Right forelimb (tissue), 1 donor: ENCODE data around the gene EML4.
"Not testable (repeated sequence)": the region's sequence is repeated elsewhere in the genome, so short reads cannot be mapped to it uniquely, and the experiment has no call there.

Experiments
- DNase-seq: peaks from one replicate; pipeline ENCODE4 v3.0.0-alpha.2; 2018

EML4 gene, protein sequence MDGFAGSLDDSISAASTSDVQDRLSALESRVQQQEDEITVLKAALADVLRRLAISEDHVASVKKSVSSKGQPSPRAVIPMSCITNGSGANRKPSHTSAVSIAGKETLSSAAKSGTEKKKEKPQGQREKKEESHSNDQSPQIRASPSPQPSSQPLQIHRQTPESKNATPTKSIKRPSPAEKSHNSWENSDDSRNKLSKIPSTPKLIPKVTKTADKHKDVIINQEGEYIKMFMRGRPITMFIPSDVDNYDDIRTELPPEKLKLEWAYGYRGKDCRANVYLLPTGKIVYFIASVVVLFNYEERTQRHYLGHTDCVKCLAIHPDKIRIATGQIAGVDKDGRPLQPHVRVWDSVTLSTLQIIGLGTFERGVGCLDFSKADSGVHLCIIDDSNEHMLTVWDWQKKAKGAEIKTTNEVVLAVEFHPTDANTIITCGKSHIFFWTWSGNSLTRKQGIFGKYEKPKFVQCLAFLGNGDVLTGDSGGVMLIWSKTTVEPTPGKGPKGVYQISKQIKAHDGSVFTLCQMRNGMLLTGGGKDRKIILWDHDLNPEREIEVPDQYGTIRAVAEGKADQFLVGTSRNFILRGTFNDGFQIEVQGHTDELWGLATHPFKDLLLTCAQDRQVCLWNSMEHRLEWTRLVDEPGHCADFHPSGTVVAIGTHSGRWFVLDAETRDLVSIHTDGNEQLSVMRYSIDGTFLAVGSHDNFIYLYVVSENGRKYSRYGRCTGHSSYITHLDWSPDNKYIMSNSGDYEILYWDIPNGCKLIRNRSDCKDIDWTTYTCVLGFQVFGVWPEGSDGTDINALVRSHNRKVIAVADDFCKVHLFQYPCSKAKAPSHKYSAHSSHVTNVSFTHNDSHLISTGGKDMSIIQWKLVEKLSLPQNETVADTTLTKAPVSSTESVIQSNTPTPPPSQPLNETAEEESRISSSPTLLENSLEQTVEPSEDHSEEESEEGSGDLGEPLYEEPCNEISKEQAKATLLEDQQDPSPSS

DNA sequence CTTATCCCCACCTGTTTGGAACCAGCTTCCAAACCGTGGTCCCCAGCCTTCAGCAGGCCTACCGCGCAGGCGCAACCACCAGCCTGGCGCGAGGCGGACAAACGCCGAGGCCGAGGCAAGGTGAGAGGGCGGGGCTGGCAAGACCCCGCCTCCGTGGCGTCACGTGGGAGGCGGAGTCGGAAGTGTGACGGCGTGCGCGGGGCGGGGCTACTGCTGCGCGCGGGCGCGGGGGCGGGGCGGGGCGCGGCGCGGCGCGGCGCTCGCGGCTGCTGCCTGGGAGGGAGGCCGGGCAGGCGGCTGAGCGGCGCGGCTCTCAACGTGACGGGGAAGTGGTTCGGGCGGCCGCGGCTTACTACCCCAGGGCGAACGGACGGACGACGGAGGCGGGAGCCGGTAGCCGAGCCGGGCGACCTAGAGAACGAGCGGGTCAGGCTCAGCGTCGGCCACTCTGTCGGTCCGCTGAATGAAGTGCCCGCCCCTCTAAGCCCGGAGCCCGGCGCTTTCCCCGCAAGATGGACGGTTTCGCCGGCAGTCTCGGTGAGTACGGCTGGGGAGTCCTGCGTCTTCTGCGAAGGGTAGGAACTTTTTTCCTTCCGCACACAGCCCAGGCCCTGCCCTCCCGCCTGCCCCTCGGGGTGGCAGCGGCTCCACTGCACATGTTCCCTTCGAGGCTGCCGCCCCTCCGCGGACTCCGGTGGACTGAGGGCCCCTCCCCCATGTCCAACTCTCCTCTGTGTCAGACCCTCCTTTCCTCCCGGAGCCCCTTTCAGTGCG is at the start of gene EML4:
Gene EML4, plus strand, starts transcription at position 254 of the 774 bp plus-strand sequence. Its CDS starts 259 bp downstream, at position 513.
- DNase-seq, result peak; percentile 97

DNA sequence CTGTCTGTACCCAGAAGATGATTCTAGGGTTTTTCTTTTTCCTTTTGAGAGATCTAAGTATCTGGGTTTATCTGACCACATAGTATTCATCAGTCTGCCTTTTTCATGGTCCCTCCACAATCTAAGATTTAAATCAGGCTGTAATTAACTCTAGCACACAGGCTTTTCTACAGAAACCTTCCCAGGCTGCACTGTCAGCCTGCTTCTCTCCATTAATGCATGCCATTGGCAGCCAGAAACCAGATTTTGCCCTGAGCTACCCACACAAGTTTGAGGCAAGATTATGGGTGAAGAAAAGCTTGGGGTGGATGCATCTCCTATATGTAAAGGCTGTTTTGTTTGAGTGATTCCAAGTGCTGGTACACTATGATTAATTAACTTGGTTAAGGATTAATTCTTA is 45.7 kb upstream of the EML4 start:
- DNase-seq, result no peak

DNA sequence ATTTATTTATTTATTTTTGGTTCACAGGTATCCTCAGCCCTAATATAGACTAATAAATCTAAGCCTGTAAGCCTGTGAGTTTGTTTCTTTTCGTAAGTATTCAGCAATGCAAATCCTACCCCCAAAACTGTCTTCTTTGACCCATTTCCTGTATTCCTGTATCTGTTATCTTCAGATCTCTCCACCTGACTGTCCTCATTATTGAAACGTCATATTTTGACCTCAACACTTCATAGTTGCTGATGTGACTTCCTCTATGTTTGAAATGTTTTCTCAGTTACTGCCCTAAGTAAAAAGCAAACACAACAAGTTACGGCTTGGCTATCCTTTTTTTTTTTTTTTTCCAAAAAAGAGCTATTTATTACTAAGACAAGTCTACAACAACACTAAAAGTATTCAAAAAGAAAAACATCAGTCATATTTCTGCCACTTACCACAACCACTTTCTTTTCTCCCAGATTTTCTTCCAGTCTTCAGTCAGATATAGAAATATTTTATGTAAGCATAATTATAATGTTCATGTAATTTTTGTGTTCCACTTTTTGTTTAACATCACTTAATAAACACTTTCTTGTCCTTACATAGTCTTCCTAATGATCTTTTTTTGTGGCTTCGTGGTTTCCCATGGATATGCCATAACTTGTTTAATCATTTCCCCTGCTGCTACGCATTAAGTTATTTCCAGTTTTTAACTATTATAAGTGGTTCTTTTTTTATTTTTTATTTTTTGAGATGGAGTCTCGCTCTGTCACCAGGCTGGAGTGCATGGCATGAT is 45.0 kb upstream of the EML4 start:
- no peak for DNase-seq

DNA sequence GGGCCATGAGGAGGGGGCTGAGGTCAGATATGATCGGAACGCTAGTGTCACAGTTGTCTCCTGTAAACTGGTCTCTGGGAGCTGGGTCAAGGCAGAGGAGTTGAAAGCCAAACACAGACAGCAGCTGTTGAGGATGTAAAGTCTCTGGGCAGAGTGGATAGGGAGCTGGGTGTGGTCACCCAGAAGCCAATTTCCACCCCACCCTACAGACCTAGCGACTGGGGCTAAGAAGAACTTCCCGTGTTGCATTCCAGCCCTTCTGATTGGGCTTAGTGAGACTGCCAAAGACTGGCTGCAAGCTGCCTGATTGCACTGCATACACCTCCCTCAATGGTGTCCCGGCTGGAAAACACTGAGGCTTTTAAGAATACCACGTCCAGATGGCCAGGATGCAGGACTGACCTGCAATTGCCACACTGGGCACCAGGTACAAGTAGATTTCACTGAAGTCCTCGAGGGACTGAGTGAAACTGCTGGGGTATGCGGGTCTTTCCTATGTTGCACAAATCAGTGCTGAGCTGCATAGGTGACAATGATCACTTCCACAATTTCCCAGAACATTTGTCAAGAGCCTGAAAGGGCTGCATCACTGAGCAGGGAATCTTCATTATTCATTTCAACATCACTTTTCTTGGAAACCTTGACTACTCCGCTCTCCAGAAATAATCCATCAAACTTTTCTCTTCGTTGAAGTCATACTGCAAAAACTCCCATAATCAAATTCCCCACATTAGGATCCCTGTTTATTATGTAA is 43.1 kb upstream of the EML4 start:
- DNase-seq, result peak; percentile 53

DNA sequence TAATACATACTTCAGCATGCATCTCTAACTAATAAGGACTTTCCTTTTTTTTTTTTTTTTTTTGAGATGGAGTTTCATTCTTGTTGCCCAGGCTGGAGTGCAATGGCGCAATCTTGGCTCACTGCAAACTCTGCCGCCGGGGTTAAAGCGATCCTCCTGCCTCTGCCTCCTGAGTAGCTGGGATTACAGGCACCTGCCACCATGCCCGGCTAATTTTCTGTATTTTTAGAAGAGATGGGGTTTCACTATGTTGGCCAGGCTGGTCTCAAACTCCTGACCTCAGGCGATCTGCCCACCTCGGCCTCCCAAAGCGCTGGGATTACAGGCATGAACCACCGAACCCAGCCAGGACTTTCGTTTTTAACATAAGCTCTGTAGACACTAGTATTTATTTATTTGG is 42.3 kb upstream of the EML4 start:
- not testable (repeated sequence) for DNase-seq

DNA sequence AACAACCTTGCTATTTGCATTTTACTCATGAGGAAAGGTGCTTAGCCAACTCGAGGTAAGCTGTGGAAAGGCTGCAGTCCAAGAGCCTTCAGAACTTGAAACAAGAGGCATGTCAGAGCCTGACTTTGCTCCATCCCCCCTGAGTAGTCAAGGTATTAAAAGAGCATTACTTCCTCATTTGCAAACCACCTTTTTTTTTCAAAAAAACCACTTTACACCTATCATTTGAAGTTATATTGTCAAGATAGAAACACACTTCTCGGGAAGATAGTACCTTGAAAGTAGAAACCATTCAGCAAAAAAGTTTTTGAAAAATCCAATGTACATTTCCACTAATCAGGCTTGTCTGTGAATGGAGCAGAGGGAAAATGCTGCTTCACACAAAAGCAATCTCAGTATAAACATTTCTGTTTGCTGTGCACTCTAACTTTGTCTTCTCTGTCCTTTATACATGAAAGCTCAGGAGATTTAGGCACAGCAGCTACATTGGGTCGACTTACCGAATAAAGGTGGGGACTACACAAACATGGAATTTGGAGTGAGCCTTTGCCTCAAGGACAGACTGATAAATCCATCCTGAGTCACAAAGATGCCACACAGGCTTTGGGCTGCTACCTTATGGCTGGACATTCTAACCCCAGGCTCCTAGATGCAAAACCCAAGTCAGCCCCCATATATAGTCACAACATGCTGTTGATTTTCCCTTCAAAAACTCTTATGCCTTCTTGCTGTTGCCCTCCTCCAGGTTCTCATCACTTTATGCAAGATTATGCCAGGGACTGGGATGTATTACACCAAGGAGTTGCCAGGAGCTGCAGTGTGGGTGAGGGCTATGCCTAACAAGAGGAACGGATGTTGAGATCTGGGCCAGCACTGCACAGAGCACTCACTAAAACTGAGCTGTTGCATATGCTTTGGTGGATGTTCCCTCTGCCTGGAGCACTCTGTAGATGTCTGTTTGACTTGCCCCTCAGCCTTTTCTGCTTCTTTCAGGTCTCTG is 41.4 kb upstream of the EML4 start:
- DNase-seq, result no peak

DNA sequence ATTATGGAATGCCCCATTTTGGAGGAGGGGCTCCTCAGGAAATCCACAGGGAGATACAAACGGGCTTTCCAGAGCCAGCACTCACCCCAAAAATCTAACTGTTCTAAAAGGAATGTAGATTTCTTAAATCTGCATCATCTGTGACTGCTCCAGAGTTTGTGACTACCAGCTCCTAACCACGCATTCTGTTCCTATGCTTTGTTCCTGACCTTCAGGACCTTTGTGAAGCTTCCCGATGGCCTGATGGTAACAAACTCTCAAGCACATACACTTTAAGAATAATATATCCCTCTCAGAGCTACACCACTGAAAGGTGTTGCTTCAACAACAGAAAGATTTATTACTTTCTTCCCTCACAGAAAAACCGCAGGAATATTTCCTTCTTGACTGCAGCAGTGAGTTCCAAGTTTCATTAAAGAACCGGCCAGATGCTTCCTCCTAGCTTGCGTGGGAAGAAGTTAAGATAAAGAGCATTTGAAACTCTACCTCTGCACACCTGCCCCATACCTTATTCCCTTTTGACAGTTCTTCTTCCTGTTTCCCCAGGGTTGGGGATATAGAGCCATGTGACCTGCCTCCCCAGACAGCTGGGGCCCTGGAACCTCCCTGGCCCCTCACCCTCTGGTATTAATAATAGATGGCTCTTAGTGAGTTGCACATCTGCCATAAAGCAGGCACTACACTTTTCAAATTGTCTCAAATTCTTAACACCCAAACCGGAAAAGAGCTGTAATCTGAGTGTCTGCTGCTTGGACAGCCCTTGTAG is 40.2 kb upstream of the EML4 start:
- peak; percentile 44 for DNase-seq

DNA sequence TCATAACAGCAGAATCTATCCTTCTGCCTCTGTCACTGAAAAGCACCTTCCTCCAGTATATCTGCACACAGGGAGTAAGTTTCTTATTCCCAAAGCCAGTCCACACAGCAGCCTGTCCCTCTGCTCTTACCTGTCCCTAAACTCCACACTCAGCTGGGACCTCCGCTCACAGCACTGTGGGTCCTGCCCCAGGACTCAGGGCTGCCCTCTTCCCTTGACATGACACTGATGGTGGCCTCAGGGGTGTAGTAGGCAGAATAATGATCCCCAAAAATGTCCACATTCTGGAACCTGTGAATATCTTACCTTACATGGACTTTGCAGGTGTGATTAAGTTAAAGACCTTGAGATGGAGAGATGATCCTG is 39.7 kb upstream of the EML4 start:
- DNase-seq, result no peak

DNA sequence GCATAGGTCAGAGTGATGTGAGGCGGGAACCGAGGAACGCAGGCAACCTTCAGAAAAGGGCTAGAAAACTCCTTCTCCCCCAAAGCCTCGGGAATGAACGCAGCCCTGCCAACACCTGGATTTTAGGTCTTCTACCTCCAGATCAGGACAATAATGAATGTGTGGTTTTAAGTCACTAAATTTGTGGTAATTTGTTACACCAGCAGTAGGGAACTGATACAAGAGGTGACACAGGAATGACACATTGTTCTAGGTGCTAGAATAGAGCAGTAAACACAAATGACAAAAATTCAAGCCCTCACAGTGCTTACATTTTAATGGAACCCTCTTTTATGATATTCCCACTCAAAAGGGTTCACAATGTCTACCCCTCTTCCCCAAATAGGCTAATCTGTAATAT is 39.2 kb upstream of the EML4 start:
- DNase-seq, result no peak

DNA sequence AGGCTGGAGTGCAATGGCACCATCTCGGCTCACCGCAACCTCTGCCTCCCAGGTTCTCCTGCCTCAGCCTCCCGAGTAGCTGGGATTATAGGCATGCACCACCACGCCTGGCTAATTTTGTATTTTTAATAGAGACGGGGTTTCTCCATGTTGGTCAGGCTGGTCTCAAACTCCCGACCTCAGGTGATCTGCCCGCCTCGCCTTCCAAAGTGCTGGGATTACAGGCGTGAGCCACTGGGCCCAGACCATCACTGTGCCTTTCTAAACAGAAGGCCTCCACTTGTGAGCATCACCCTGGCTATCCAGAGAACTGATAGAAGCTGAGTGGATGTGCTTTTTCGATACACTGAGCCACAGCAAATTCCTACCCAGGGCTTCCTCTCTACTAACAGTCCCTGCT is 38.3 kb upstream of the EML4 start:
- DNase-seq, result not testable (repeated sequence)

DNA sequence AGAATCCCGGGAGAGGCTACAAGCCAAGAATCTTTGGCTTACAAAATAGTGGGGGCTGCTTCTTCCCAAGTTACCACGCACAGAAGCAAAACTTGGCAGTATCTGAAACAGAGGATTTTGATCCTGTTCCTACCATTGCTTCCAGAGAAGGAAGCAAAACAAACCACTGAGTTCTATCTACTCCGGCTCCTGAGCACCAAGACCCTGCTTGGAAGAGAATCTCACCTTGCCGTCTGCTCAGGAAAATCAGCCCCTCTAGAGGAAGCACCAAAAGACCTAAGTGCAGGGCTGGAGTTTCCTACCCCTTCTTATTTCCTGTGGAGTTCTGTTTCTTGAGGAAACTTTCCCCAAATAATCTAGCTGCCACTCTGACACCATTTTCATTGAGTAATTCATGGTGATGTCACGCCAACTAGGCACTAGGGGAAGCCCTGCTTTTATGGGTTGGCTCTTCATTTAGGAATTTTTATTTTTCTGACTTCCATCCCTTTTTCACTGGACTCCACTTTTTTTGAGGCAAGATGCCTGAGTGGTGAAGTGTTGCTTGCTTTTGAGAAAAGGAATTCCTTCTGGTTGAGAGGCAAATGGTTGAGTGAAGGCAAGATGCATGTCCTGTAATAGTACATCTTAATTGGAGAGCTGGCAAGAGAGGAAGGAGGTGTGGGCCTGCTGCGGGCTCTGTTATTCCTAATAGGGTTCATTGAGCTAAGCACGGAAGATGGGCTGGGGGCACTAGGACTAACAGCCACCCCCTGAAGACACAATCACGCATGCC is 36.8 kb upstream of the EML4 start:
- no peak for DNase-seq

DNA sequence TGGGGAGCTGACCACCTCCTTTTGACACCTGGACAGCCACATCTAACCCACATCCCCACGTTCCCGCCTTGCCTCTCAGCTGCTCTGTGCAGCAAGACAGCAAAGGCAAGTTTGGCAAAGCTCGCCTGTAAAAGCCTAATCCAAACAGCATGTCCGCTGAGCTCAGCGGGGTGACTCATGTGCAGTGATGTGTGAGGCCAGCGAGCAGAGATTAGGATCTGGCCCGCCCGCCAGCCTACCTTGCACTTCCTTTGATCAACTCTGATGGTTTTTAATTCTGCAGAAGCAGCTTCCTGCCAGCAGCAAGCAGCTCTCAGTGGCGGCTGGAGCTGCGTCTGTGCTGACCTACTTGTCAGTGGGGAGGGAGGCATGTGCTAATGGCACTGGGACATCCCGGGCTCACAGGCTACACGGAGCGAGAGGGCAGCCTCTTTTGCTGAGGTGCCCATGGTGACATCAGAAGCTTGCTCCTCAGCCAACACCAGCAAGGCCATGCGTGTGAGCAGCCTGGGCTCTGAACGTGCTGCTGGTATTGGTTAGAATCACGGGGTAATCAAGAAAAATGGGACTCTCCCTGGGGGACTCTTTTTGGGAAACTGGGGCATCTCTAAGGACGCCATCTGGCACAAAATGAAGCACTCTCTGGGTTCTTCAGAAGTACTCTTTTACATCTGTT is 36.0 kb upstream of the EML4 start:
- DNase-seq, result peak; percentile 77

DNA sequence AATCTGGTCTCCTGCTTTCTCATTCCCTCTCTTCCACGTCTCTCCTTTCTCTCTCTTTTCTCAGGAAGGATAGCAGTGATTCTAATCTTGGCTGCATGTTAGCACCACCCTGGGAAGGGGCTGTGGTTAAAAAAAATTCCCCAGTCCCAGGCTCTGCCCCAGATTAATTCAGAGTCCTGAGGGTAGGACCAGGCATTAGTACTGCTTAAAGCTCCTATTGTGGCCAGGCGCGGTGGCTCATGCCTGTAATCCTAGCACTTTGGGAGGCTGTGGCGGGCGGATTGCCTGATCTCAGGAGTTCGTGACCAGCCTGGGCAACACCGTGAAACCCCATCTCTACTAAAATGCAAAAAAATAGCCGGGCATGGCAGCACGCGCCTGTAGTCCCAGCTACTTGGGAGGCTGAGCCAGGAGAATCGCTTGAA is 35.4 kb upstream of the EML4 start:
- DNase-seq, result no peak

DNA sequence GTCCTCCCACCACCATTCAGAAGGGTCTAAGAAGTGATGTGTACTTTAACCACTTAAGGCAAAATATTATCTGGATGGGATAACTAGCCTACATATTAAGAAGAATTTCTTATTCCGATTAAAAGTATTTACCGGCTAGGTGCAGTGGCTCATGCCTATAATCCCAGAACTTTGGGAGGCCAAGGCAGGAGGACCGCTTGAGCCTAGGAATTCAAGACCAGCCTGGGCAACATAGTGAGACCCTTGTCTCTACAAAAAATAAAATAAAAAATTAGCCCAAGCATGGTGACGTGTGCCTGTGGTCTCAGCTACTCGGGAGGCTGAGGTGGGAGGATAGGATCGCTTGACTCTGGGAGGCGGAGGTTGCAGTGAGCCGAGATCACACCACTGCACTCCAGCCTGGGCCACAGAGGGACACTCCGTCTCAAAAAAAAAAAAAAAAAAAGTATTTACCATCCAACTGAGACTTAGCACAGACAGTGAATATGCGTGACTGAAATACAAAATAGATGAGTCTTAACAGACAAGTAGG is 34.7 kb upstream of the EML4 start:
- DNase-seq, result not testable (repeated sequence)

DNA sequence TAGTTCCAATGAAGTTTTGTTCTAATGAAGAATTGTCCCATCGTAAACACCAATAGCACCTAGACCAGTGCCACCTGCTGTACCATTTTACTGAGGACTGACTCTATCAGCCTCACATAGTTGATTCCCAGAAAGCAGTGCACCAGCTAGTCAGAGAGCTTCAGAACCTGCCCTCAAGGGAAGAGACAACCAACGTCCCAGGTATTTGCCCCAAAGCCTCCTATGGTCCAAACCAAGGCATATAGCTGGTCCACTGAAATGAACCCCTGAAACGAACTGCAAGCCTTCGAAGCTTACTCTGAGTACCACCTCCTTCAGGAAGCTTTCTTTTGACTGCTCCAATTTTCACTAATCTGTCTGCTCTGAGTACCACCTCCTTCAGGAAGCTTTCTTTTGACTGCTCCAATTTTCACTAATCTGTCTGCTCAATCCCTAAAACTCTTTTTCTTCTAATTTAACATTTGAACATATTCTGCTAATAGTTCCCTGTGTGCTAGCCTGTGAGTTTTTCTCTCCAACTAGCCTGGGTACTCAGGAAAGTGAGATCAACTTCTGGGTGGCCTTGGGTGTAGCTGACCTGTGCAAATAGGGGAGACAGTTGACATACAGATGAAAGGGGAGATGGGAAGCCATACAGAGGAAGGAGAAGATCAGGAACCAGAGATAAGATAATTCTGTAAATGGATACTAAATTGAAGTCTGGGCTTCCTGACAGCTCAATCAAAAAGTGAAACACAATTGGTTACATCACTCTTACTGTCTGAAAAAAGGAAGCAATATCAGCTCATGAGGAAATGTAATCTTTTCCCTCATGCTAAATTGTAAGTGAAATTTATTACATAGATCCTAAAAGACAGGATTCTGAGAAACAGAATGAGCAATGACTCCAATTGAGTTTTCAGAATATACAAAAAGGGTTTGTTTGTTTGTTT is 33.5 kb upstream of the EML4 start:
- DNase-seq, result no peak

DNA sequence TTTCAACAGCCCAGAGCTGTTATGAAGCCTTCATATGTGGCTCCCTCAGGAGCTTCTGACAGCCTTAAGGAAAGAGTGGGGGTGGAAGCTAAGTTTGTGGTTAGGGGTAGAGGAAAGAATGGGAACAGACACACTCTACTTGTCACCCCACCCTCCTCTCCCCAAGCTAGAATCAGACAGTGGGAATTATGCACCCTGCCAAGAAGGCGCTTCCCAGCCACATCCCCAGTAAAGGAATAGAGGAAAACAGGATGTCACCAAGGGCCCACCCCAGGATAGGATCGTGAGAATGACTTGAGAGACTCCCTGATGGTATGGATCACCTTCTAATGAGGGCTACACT is 32.4 kb upstream of the EML4 start:
- no peak for DNase-seq
